ENCODE results near the gene NBPF1.
"Not testable (repeated sequence)": the region's sequence is repeated elsewhere in the genome, so short reads cannot be mapped to it uniquely, and the experiment has no call there.

NBPF1 gene

DNA sequence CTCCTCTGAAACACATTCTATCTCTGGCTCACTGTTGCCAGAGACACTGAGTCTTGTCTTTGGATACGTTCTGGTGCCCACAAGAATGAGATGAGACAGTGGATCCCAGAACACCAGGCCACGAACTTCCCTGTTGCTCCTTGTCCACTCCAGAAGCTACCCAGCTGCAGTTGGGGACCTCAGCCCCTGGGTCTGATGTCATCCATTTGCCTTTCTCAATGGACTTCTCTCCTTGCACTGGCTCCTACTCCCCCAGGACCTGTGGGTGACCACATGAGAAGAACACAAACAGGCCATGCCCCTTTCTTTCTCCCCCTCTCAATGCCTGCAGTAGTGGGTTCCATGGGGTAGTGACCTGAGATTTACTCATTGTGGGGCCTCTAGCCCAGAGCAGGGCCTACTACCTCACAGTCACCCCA lies 5.9 kb downstream of the NBPF1 start:
- no peak for DNase-seq (ENCODE audit: low read depth)
- no peak overlapping the region for H3K4me3 ChIP-seq (ENCODE audit: low read depth, low read length)
- no peak for TF ChIP-seq CTCF (IDR thresholded peaks at IDR 0.05; ENCODE audit: insufficient read depth, low read depth, low read length, missing control alignments)

GRCh38 chr1:16606666-16607432 lies 6.5 kb downstream of the NBPF1 start:
- H3K4me3 ChIP-seq (ENCODE audit: low read depth, low read length); DNase-seq (ENCODE audit: low read depth): not testable (repeated sequence)

DNA sequence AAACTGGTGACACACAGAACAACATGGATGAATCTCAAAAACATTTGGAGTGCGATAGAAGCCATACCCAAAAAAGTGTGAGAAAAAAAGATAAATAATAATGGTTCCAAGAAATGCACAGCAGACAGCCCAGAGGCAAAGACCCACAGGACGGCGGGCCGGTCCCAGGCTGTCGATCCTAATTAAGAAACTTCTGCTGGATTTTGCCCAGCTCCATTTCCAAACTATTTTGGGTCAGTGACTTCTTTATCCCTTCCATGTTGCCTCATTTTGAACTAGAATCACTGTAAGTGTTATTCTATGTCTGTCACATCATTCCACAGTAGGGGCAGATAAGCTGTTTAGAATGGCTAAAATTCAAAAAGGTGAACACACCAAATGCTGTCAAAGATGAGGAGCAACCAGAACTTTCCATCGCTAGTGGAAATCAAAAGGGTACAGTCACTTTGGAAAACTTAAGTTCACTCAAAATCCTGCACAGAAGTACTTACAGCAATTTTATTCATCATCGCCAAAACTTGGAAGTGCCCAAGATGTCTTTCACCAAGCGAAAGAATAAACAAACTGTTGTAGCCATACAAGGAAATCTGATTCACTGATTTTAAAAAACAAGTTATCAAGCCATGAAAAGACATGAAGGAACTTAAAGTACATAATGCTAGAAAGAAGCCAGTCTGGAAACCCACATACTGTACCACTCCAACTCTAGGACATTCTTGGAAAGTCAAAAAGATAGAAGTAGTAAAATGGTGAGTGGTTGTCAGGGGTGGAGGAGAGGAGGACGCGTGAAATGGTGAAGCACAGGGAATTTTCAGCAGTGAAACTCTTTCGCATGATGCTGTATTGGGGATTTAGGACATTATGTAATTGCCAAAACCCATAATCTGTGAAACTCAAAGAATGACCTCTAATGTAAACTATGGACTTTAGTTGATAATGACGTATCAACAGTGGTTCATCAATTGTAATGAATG lies 7.5 kb downstream of the NBPF1 start:
- no peak for TF ChIP-seq CTCF (IDR thresholded peaks at IDR 0.05; ENCODE audit: insufficient read depth, low read depth, low read length, missing control alignments)

DNA sequence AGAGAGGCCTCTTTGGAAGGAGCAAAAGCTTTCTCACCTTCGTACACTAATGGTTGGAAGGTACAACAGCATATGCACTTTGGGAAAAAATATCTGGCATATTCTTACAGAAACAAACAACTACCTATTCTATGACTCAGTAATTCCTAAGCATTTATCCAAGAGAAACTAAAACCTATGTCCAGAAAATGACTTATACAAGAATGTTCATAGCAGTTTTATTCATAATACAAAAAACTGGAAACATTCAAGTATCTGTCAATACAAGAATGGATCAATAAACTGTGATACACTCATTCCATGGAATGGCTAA lies 8.2 kb downstream of the NBPF1 start:
- no peak for DNase-seq (ENCODE audit: low read depth)
- no peak for TF ChIP-seq CTCF (IDR thresholded peaks at IDR 0.05; ENCODE audit: insufficient read depth, low read depth, low read length, missing control alignments)
- no peak overlapping the region for H3K4me3 ChIP-seq (ENCODE audit: low read depth, low read length)

More for the DNA sequence above, 7.5 kb downstream of the NBPF1 start:
- DNase-seq (ENCODE audit: low read depth) = no peak
- no peak overlapping the region for H3K4me3 ChIP-seq (ENCODE audit: low read depth, low read length)

DNA sequence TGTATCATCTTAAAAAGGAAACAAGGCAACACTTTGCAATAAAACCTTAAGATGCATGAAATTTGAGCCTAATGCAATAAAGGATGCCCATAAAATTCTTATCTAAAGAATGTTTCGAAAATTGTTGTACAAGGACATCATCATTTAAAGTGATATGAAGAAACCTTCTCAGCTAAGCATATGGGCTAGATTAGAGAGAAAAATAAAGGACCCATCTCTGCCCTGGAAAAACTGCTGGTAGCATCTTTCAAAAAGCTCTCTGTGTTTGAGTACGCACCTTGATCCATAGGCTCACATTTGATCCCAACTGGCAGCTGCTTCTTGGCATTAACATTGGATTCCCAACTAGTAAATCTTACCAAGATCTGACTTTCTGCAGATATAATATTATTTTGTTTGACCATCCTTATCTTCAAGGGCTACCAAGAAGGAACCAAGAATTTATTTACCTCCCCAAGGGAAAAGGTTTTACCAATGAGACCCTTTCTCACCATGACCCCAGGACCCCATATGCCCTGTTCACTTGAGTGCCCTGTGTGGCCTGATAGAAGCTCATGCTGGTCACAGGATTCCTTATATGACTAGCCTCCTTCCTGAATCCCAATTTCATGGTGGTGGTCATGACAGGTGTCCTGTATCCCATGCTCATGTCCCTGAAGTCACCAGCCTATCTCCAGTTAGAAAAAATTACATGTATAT lies 8.7 kb downstream of the NBPF1 start:
- H3K4me3 ChIP-seq (ENCODE audit: low read depth, low read length); DNase-seq (ENCODE audit: low read depth): not testable (repeated sequence)

GRCh38 chr1:16603623-16604022 lies 9.7 kb downstream of the NBPF1 start:
- not testable (repeated sequence) for DNase-seq (ENCODE audit: low read depth); H3K4me3 ChIP-seq (ENCODE audit: low read depth, low read length)

DNA sequence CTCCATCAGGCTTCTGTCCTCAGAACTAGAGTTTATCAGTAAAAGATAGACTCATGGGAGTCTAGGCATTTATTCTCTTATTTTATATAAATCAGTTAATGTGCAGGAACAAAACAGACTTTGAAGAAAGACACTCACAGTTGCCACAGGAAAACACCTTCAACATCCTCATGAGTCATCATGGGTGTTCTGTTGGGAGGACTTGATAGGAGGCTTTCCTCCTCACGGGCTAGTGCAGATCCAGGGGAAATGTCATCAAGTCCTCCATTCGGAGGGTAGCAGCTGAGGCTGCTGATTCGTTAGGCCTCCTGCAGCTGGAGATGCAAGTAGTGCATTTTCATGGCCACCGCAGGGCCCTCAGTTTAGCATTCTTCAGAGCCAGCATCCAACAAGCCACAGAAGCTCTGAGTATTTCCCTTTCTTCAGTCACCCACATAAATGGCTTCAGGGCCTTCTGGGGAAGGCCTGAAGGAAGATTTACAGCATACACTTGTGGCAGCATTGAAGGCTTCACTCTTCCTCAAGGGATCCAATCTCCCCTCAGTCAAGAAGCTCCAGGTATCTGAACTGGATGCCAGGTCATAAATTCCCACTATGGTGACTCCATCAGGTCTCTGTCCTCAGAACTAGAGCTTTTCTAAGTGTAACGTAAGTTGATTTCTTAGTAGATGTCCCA lies 10.9 kb downstream of the NBPF1 start:
- not testable (repeated sequence) for DNase-seq (ENCODE audit: low read depth); H3K4me3 ChIP-seq (ENCODE audit: low read depth, low read length)

- not testable (repeated sequence) for H3K4me3 ChIP-seq (ENCODE audit: low read depth, low read length); DNase-seq (ENCODE audit: low read depth)
Observed at GRCh38 chr1:16600855-16601786, 12.2 kb downstream of the NBPF1 start.

- H3K4me3 ChIP-seq (ENCODE audit: low read depth, low read length); DNase-seq (ENCODE audit: low read depth): not testable (repeated sequence)
Observed at GRCh38 chr1:16599326-16599725, 14.0 kb downstream of the NBPF1 start.

DNA sequence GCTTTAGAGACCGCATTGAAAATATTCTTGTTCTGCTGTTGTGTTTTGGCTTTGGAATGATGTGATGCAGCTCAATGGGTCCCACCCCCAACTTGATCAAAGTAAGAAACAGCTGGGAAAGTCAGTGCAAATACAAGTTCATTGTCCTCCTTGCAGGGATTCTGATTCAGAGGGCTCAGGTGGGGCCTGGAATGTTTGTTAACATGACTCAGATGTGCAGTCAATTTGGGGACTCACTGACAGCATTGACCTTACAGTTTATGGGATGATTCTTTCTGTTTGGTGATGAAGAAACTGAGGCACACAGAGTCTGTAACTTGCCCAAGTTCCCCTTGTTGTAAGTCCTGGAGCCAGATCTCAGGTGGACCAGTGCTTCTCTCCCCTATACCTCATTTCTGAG lies 18.1 kb downstream of the NBPF1 start:
- H3K4me3 ChIP-seq (ENCODE audit: low read depth, low read length); DNase-seq (ENCODE audit: low read depth): not testable (repeated sequence)

DNA sequence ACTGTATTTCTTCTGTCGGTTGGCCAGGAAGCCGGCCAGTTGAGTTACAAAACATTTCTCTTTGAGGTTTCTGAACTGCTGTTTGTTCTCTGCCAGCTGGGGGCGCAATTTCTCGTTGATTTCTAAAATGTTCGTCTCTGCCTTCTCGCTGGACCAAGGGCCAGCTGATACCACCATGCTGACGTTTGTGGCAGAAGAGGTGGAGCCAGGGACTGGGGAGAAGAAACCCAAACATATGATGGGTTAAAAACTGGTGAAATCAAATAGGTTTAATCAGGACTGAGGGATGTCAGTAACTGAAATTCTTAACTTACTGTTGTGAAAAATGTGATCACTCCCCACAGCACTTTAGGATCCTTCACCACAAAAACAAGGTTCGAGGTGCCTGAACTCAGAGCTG lies 21.5 kb downstream of the NBPF1 start:
- not testable (repeated sequence) for H3K4me3 ChIP-seq (ENCODE audit: low read depth, low read length); DNase-seq (ENCODE audit: low read depth)

GRCh38 chr1:16588081-16588480 lies 25.3 kb downstream of the NBPF1 start:
- not testable (repeated sequence) for DNase-seq (ENCODE audit: low read depth); H3K4me3 ChIP-seq (ENCODE audit: low read depth, low read length)

GRCh38 chr1:16587639-16588038 lies 25.7 kb downstream of the NBPF1 start:
- not testable (repeated sequence) for H3K4me3 ChIP-seq (ENCODE audit: low read depth, low read length); DNase-seq (ENCODE audit: low read depth)

Measured in GM12865 (cell line).